ENCODE results near the gene HLA-DMA.

HLA-DMA gene

DNA sequence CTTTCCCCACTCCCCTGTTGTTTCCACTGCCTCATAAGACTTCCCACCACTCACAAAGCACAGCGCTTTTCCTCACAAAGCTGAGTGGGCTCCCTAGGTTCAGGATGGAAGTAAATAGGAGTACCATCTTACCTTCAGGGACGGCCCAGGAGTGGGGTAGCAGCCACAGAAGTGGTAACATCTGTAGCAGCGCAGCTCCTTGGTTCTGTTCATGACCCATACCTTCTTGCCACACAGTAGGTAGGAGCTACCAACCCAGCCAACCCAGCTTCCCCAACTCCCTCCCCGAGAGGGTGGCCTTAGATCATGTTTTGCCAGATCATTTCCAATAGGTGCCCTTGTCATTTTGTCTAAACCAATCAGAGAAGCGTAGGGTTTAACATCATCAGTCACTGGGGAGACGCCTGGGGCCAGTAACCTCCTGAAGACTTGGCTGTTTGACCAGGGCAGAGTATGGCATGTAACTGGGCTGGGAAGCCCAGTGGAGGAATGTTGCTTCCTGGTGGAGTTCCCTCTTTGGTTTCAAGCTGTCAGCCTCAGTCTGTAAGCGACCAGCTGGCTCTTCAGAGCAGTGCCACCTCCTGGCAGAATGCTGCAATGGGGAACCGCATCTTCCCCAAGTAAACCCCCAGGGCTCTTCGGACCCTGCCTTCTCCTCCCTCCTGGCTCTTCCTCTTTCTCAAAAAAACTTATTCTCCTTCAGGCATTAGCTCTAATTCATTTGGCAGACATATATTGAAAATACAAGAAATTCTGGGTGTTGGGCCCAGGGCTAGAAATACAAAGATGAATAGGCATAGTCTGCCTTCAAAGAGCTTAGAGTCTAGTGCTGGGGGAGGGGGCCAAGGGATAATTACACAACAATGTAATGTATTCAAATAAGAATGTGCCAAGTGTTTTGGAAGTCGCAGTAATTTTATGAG lies at the start of gene HLA-DMA:
Gene HLA-DMA, minus strand, starts transcription at position 281 of the 923 bp plus-strand sequence. Its CDS starts 61 bp downstream, at position 220.
- peak; percentile 49 to 73 for DNase-seq (ENCODE audit: low read depth in 1 of 2, low spot score in 1 of 2)

DNA sequence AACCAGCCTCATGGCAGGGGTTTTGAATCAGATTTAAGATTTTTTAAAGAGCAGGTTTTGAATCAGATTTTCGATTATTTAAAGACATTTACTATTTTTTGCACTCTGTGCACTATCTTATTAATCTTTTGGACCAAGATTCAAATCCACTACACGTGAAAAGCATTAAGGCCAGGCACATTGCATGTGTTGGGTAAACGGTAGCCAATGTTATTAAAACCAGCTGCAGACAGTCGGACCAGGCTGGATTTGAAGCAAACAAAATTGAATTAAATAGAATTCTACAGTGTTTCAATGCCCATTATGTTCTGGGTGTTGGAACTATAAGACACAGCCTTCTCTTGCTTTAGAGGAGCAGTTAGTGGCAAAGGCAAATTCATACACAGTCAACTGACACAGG lies 48.8 kb upstream of the HLA-DMA start:
- no peak for DNase-seq (ENCODE audit: low read depth in 1 of 2, low spot score in 1 of 2)

DNA sequence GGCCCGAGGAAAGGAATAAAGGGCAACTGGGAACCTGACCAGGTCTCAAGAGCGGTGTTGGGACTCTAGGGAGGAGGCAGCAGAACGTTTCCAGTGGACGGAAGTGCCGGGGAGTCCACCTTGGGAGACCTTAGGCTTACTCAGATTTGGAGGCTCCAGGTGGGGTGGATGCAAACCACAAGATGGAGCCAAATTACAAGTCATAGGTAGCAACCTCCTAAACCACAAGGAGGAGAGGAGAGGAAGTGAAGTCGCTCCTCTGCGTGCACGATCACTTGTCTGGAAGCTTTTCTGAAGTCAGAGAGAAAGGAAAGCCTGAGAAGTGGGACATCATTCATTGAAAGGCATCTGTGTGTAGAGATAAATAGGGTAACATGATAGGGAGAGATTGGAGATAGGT lies 47.2 kb upstream of the HLA-DMA start:
- no peak for DNase-seq (ENCODE audit: low read depth in 1 of 2, low spot score in 1 of 2)

DNA sequence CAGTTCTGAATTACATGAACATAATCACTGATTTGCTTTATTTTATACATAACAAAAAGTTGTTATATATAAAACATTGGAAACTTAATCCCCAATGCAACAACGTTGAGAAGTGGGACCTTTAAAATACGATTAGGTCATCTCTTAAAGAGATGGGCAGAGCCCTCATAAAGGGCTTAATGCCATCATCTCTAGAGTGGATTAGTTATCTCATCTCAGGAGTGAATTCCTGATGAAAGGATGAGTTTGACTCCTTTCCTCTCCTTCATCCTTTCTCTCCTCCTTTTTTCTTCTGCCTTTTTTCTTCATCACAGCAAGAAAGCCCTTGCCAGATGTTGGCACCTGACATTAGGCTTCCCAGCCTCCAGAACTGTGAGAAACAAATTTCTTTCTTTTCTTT lies 42.6 kb upstream of the HLA-DMA start:
- no peak for DNase-seq (ENCODE audit: low read depth in 1 of 2, low spot score in 1 of 2)

DNA sequence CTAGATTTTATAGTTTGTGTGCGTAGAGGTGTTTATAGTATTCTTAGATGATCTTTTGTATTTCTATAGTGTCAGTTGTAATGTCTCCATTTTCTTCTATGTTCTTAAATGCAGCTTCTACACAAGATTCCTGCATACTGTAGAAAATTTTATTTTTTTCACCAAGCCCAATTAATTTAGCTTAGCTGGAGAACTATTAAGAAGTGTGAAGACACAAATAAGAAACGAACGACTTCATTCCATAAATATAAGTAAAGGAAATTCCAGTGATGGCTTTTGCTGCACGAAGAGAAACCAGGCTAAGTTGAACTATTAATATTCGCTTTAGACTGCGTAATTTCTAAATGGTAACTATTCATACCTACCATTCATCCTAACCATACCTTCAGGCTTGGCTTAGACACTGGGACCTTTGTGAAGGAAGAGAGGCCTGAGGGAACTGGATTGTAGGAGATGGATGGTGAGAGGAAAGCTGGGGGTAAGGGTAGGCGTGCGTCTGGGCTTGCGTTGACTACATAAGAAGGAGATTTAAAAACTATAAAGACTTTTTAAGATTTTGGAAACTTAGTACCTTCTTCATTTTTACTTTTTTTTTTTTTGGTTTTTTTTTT lies 40.6 kb upstream of the HLA-DMA start:
- DNase-seq (ENCODE audit: low read depth in 1 of 2, low spot score in 1 of 2), result no peak

DNA sequence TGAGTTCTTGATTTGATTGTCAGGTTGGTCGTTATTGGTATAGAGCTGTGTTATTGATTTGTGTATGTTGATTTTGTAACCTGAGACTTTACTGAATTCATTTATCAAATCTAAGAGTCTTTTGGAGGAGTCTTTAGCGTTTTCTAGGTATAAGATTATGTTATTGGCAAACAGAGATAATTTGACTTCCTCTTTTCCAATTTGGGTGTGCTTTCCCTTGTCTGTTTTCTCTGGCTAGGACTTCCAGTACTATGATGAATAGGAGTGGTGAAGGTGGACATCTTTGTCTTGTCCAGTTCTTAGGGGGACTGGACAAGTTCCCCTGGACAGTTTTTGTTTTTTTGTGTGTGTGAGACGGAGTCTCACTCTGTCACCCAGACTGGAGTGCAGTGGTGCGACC lies 39.1 kb upstream of the HLA-DMA start:
- DNase-seq (ENCODE audit: low read depth in 1 of 2, low spot score in 1 of 2), result no peak

DNA sequence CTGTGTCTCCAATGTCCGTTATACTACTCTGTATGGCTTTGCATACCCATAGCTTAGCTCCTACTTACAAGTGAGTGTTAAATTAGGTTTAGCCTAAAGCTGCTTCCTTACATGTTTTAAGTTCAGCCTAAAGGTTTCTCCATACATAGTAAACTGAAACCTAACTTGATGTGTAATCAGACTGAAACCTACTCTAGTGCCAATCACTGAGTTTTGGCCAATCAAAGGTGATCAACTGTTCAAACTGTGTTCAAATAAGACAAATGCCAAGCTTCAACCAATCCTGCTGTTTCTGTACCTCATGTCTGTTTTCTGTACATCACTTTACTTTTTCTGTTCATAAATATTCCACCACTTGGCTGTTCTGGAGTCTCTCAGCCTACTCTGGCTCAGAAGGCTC lies 36.5 kb upstream of the HLA-DMA start:
- no peak for DNase-seq (ENCODE audit: low read depth in 1 of 2, low spot score in 1 of 2)

DNA sequence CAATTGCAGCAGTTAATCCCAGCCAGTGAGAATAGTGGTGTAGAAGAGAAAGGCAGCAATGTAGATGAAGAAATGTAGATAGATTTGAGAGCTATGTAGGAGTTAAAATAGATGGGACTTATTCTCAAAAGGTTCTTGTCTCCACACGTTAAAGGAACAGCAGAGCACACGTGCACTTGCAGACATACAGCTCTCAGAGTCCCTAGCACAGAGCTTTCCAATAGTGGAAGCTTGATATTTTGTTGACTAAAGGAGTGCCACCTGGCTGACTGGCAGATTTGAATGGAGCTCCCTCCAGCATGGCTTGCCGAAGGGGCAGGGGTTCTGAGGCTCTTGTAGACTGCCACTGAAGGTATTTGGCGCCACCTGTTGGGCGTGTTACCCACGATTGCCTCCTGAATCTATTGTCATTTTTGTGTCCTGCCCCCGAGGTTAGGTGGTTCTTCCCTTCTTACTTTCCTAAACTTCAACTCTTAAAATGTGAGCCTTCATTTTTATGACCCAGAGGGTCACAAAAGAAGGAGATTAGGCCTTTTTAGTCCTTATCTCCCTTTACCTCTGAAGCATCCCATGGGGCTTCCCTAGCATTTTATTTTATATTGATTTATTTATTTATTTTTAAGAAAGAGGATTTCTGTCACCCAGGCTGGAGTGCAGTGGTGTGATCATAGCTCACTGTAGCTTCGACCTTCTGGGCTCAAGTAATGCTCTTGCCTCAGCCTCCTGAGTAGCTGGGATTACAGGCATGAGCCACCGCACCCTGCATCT lies 31.9 kb upstream of the HLA-DMA start:
- peak; percentile 83 to 87 for DNase-seq (ENCODE audit: low read depth in 1 of 2, low spot score in 1 of 2)

DNA sequence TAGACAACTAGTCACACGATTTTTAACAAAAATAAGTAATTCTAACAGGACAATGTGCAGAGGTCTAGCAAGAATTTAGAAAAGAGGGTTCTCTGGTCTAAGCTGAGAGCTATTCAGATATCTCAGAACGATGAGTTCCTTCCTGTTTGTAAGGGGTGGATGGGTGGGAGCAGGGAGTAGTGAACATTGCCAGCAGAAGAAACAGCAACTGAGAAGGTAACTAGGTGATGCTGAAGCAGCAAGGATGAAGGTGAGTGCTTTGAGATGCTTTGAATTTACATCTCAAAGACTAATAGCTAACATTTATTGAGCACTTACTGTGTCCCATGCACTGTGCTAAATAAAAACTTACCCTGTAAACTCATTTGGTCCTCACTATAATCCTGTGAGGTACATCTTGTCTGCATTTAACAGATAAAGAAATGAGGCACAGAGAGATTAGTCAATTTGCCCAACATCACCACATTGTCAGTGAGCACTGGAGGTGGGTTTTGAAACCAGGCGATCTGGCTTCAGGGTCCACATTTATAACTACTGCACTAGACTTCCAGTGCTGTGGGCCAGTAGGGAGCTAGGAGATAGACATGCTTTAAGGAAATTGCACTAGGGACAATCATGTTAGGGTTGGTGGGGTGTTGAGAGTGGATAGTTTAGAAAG lies 31.2 kb upstream of the HLA-DMA start:
- DNase-seq (ENCODE audit: low read depth in 1 of 2, low spot score in 1 of 2), result no peak

DNA sequence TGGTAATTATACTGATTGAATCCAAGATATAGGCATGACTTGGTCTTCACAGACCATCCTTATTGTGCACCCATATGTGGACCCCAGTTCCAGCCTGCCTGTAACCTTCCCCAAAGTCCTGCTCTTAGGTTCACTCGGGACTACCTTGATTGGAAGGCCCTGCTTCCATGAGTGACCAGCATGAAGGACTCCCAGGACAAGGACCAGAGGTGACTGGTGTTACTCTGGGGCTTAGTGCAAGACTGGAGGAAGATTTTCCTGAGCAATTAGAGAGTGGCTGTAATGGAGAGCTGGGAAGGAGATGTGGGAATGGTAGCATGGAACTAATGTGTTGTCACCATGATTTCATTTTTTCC lies 30.6 kb upstream of the HLA-DMA start:
- DNase-seq (ENCODE audit: low read depth in 1 of 2, low spot score in 1 of 2), result no peak

DNA sequence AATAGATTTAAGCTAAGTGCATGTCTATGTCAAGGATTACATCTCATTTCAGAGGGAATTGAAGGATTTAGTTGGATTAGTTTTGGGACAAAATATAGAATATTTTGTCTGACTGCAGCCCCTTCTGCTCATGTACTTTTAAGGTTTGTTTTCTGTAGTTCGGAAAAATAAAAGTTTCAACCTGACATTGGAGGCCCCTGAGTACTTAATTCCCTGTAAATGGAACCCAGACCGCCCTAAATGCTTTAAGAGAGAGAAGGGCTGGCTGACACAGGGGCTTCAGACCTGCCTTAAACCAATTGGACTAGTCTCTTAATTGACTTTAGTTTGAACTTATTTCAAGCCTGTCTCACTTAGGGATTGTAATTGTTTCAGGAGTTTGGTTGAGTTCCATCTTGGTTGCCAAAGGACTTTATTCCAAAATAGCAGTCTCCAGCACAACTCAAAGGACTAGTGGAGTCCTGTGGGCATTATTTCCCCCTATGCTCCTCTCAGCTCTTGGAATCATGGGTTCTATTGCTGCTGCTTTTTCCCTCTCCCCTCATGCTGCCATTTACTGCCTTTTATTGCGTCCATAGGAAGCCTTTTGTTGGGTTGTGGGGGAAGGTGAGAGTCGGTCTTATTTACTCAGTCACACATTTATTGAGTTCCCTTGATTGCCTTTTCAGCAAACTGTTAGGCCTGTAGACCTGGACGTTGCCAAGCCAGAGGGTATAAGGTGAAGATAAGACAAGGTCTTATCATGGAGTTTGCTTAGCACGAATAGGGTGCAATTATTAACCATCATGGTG lies 30.0 kb upstream of the HLA-DMA start:
- DNase-seq (ENCODE audit: low read depth in 1 of 2, low spot score in 1 of 2), result no peak

DNA sequence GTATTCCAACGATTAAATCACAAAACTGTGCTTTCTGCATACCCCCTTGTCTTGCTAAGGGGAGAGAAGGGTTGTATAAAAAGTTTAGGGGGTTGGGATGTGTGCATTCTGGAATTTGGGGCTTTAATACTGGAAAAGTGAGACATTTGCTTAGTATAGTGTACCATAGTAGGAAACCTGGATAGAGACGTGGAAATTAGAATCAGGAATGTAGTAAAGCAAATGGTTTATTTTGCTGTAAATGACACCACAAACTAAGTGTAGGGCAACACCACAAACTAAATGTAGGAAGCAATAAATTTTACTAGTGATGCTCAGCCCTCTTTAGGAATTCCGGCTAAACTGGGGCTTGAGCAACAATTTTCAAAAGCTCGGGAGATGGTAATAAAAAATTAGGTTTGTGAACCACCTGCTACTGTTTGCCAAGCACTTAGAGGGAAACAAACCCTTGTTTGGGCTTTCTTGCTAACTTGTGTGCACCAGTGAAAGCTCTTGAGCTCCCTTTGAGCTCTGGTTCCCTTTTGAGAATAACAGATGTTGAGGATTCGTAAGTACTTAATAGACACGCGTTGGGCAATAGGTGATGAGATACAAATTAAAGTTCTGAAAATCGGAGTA lies 29.3 kb upstream of the HLA-DMA start:
- no peak for DNase-seq (ENCODE audit: low read depth in 1 of 2, low spot score in 1 of 2)

DNA sequence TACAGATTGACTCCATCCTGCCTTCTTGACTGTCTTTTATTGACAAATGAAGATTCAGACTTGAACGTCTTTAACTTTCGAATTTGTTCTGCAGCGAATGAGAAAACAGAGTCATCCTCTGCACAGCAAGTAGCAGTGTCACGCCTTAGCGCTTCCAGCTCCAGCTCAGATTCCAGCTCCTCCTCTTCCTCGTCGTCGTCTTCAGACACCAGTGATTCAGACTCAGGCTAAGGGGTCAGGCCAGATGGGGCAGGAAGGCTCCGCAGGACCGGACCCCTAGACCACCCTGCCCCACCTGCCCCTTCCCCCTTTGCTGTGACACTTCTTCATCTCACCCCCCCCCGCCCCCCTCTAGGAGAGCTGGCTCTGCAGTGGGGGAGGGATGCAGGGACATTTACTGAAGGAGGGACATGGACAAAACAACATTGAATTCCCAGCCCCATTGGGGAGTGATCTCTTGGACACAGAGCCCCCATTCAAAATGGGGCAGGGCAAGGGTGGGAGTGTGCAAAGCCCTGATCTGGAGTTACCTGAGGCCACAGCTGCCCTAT lies 27.7 kb upstream of the HLA-DMA start:
- no peak for DNase-seq (ENCODE audit: low read depth in 1 of 2, low spot score in 1 of 2)

DNA sequence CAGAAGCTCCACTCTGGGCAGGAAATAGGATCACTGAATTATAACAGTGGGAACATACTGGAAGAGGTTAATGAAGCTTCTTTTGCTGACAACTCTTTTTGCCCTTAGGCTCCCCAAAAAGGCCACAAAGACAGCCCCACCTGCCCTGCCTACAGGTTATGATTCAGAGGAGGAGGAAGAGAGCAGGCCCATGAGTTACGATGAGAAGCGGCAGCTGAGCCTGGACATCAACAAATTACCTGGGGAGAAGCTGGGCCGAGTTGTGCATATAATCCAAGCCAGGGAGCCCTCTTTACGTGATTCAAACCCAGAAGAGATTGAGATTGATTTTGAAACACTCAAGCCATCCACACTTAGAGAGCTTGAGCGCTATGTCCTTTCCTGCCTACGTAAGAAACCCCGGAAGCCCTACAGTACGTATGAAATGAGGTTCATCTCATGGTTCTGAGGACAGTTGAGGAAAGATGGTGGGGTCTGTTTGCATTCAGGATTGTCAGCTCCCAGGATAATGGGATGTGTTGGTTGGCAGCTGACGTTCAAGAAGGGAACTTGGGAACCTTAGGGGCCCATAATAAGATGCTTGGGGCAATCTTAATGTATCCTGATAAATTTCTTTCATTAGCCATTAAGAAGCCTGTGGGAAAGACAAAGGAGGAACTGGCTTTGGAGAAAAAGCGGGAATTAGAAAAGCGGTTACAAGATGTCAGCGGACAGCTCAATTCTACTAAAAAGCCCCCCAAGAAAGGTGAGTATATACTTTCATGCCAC lies 27.0 kb upstream of the HLA-DMA start:
- no peak for DNase-seq (ENCODE audit: low read depth in 1 of 2, low spot score in 1 of 2)

DNA sequence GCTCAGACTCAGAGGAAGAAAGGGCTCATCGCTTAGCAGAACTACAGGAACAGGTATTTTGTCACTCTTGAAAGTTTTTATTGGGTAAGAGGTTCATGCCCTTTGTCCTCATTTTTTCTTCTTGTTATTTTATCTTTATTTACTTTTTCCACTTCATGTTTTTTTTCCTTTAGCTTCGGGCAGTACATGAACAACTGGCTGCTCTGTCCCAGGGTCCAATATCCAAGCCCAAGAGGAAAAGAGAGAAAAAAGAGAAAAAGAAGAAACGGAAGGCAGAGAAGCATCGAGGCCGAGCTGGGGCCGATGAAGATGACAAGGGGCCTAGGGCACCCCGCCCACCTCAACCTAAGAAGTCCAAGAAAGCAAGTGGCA lies 25.0 kb upstream of the HLA-DMA start:
- DNase-seq (ENCODE audit: low read depth in 1 of 2, low spot score in 1 of 2), result no peak

DNA sequence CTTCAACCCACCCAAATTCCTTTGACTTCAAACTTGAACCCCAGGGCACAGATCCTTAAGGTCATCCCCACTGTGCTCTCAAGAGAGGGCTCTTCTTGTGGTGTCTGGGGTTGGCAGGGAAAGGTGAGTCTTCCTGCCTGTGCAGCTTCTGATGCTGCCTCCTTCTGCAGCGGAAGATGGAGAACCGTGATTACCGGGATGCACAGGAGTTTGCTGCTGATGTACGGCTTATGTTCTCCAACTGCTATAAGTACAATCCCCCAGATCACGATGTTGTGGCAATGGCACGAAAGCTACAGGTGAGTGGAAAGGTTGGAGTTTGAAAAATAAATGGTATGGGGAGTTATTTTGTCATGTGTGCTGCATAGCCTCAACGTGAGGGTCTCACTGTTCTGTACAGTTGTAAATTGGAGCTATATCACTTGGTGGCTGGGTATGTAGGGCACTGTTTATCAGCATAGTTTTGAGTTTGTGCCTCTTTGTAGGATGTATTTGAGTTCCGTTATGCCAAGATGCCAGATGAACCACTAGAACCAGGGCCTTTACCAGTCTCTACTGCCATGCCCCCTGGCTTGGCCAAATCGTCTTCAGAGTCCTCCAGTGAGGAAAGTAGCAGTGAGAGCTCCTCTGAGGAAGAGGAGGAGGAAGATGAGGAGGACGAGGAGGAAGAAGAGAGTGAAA lies 24.5 kb upstream of the HLA-DMA start:
- no peak for DNase-seq (ENCODE audit: low read depth in 1 of 2, low spot score in 1 of 2)

DNA sequence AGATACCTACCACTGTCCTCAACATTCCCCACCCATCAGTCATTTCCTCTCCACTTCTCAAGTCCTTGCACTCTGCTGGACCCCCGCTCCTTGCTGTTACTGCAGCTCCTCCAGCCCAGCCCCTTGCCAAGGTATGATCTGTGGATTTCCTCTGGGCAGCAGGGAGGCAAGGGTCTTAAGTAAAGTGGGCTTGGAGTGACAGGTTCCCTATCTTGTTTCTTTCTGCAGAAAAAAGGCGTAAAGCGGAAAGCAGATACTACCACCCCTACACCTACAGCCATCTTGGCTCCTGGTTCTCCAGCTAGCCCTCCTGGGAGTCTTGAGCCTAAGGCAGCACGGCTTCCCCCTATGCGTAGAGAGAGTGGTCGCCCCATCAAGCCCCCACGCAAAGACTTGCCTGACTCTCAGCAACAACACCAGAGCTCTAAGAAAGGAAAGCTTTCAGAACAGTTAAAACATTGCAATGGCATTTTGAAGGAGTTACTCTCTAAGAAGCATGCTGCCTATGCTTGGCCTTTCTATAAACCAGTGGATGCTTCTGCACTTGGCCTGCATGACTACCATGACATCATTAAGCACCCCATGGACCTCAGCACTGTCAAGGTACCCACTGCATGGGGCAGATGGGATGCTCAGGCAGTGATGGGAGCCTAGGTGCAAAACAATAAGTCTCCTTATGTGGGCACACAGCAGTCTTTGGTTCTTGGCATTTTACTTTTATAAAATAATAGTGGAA lies 23.6 kb upstream of the HLA-DMA start:
- DNase-seq (ENCODE audit: low read depth in 1 of 2, low spot score in 1 of 2), result no peak

DNA sequence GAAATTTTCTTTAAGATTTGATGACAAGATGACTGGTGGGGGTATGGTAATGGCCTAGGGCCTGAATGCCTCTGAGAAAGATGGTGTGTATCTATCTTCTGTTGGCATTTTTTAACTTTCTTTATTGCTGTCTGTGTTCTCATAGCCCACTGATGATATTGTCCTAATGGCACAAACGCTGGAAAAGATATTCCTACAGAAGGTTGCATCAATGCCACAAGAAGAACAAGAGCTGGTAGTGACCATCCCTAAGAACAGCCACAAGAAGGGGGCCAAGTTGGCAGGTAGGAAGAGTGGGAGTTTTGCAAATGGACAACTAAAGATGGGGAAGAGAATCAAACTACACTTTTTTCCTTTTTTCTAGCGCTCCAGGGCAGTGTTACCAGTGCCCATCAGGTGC lies 23.0 kb upstream of the HLA-DMA start:
- DNase-seq (ENCODE audit: low read depth in 1 of 2, low spot score in 1 of 2), result no peak

Measured in activated CD4-positive, alpha-beta T cell treated with anti-CD3 and anti-CD28 coated beads, Interleukin-2, amount 50 U/mL, for 24 hours (primary cell).